ENCODE data around the gene MYL9. TPM values are rescaled to one million over a fixed set of nuclear protein-coding genes. Genes with fewer than 3 reads are reported as not detected.

MYL9 gene
- total RNA-seq, 1 experiment from 2014 or later = 49.3 TPM

Other genes with a start within 250 kb of the MYL9 start
- gene DLGAP4, start 235.2 kb upstream of the MYL9 start, total RNA-seq (2021; ENCODE audit: unreplicated experiment) = 40.3 TPM
- 17.1 TPM for gene TGIF2, start 32.1 kb downstream of the MYL9 start, total RNA-seq (2021; ENCODE audit: unreplicated experiment)
- gene RAB5IF, start 64.3 kb downstream of the MYL9 start, total RNA-seq (2021; ENCODE audit: unreplicated experiment) = 82.9 TPM
- gene SLA2, start 104.7 kb downstream of the MYL9 start, total RNA-seq (2021; ENCODE audit: unreplicated experiment) = 0.12 TPM
- 29.3 TPM for gene NDRG3, start 204.6 kb downstream of the MYL9 start, total RNA-seq (2021; ENCODE audit: unreplicated experiment)
- gene DSN1, start 232.2 kb downstream of the MYL9 start, total RNA-seq (2021; ENCODE audit: unreplicated experiment) = 27.9 TPM

Data from HCT116 (cell line).